ENCODE measurements around the gene NCR2.
"Not testable (repeated sequence)": the region's sequence is repeated elsewhere in the genome, so short reads cannot be mapped to it uniquely, and the experiment has no call there.

The NCR2 gene

DNA sequence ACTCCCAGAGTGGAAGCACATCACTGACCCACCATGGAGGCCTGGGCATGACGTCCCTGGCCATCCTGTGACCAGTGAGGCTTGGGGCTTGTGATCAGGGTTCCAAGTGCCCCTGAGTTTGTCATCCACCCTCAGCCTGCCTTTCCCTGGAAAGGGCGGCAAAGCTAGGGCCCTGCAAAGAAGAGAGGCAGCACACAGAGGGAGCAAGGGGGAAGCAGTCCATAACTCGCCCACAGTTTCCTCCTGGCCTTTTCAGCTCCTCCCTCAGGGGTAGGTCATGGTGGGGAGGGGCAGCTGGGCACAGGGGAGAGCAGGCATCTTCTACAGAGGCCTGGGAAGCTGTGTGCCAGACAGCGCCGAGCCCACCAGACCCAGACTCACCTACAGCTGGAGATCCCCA lies at the start of gene NCR2:
Gene NCR2, plus strand, starts transcription at position 313 of the 400 bp plus-strand sequence. CDS start 269 bp downstream, outside the sequence.
- DNase-seq (ENCODE audit: low spot score) = no peak

DNA sequence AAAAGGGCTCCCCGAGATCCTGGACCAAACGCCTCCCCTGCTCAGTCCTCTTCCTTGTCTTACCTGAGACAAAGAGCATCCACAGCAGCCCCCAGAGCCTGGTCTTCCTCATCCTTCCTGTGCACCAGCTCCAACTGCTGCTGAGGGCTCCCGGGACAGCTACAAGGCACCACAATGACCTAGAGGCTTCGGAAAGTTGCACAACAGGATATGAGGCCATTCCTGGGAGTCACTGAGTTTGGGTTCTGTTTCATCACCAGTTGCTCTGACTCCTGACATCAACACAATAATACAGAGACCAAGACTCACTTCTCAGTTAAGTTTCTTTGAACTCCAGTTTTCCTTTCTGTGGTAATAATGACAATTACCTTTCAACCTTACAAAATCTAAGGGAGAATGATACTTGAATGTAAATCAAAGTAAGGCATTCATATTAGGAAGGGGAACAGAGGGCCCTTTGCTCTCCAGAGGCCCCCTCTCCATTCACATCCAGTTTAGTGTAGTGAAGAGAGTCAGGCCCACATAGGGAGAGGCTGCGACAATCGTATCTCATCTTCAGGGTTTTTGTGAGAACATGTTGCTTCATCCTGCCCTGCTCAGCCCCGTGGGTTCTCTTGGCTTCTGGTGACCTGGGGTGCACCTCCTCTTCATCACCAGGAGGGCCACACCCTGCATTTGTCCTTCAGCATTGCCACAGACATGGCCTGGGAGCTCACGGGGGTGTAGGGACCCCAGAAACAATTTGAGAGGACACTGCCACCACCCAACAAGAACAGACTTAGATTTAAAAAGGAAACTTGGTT lies 48.7 kb upstream of the NCR2 start, which contains the start of gene TREM1:
Gene TREM1, minus strand, starts transcription at position 139 of the 803 bp plus-strand sequence. Its CDS starts 27 bp downstream, at position 112.
- no peak for DNase-seq (ENCODE audit: low spot score)

DNA sequence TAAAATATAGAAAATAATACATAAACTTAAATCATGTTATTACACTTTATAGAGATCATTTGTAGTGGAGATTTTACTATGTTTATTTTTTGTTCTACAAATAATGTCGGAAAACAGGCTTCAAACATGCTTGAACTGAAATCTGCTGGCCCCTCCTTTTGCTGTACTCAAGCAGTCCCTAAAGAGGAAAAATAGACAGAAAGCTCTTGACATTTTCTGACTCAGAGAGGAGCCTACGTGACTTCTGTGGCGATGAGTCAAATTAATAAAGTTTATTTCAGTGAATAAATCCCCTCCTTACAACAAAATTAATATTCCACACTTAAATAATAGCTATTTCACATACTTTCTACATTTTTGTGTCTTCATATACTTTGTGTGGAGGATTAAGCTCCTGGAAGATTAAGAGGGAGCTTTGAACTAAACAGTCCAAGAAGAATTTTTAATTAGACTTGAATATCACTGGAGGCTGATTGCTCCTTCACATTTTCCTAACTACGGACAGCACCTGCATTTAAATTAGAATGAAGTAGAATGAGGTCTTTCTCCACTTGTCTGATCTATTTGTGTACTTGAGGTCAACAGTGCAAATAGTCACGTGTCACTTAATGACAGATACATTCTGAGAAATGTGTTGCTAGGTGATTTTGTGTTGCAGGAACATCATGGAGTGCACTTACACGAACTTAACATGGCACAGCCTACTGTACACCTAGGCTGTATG lies 47.2 kb upstream of the NCR2 start:
- no peak for DNase-seq (ENCODE audit: low spot score)

DNA sequence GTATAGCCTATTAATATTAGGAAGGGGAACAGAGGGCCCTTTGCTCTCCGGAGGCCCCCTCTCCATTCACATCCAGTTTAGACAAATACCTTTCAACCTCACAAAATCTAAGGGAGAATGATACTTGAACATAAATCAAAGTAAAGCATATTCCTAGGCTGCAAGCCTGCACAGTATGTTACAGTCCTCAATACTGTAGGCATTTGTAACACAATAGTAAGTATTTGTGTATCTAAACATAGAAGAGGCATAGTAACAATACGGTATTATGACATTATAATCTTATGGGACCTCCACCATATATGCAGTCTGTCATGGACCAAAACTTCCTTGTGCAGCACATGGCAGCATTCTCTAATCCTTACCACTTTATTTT lies 46.7 kb upstream of the NCR2 start:
- DNase-seq (ENCODE audit: low spot score) = no peak

- no peak for DNase-seq (ENCODE audit: low spot score)
These were observed 45.6 kb upstream of the NCR2 start for GRCh38 chr6:41289815-41290214.

DNA sequence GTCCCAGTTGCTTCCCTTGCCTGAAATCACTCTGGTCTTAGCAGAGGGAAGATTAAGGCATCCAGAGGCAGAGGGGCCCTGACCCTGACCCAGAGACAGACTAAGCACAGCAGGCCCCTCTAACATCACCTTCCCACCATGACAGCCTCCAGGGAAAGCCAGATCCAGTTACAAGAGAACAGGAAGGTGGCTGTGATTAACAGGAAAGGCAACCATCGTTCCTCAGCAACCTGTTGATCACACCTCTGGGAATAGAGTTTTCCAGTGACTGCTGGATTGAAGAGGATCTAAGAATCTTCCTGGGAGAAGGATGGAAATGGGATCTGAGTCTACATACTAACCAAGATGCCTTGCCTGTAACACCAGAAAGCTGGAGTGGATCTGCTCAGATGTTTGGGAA lies 43.7 kb upstream of the NCR2 start:
- no peak for DNase-seq (ENCODE audit: low spot score)

DNA sequence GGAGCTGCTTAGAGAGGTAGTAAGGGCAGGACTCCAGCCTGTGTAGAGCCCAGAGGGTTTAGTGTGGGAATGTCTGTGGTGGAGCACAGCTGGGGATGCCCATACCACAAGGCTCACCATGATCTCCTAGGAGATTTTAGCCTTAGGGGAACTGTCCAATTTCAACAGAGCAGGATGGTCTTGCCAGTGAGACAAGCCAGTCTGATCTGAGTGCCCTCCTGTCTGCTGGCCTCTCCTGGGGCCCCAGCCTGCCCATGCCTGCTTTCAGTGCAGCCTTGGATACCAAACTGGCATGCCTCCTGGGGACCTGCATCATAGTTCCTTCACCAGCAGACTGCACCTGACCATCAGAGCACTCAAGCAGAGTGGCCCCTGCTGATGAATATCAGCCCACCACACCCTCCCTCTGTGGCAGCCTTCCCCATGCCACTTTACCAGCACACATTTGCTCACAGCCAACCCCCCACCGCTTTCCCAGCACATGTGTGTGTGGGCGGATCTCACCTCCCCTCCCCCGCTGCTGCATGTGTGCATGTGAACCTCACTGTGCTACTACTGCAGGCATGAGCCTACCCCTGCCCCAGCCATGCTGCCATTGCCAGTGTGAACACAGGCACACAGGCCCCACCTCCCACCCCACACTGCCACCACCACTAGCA lies 41.1 kb upstream of the NCR2 start:
- DNase-seq (ENCODE audit: low spot score) = no peak

DNA sequence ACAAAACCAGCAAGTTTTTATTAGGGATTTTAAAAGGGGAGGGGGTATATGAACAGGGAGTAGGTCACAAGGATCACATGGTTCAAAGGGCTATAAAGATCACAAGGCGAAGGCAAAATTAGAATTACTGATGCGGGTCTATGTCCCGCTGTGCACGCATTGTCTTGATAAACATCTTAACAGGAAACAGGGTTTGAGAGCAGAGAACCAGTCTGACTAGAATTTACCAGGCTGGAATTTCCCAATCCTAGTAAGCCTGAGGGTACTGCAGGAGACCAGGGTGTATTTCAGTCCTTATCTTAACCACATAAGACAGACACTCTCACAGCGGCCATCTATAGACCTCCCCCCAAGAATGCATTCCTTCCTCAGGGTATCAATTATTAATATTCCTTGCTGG lies 38.2 kb upstream of the NCR2 start:
- DNase-seq (ENCODE audit: low spot score) = not testable (repeated sequence)

DNA sequence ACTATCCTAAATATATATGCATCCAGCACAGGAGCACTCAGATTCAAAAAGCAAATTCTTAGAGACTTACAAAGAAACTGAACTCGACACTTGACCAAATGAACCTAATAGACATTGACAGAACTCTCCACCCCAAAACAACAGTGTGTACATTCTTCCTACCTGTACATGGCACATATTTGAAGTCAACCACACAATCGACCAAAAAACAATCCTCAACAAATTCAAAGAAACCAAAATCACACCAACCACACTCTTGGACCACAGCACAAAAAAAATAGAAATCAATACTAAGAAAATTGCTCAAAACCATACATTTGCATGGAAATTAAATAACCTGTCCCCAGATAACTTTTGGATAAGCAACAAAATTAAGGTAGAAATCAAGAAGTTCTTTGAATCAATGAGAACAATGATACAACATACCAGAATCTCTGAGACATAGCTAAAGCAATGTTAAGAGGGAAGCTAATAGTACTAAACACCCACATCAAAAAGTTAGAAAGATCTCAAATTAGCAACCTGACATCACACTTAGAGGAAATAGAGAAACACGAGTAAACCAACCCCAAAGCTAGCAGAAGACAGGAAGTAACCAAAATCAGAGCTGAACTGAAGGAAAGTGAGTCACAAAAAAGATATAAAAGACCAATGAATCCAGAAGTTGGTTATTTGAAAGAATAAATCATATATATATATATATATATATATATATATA lies 36.5 kb upstream of the NCR2 start:
- no peak for DNase-seq (ENCODE audit: low spot score)

DNA sequence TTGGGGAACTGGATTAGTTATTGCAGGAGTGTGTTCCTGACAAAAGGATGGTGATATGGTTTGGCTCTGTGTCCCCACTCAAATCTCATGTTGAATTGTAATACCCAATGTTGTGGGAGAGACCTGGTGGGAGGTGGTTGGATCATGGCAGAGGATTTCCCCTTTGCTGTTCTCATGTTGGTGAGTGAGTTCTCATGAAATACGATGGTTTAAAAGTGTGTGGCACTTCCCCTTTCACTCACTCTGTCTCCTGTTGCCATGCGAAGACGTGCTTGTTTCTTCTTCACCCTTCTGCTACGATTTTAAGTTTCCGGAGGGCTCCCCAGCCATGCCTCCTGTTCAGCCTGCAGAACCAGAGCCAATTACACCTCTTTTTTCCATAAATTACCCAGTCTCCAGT lies 32.8 kb upstream of the NCR2 start:
- DNase-seq (ENCODE audit: low spot score) = no peak

DNA sequence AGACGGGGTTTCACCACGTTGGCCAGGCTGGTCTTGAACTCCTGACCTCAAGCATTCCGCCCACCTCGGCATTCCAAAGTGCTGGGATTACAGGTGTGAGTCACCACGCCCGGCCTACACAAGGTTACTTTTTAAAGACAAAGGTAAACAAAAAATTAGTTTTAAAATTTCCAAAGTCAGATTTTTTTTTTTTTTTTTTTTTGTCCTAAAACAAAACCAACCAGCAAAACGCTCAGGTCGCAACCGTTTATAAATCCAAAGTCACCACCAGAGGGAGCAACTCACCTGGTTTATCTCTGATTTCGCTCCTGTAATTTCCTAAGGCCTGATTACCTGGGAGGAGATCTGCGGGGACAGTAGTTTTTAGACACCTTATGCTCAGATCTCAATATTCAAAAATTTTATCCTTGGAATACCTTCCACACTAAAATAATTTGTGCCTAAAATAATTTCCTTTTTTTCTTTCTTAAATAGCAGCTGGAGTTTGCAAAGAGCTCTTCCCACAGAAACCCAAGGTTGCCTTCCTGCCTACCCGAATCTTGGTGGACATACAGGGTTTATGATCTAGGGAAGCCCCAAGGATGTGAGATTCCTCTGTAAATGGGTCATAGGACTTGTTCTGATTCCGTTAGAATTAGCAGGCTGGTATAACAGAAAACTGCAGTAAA lies 29.1 kb upstream of the NCR2 start:
- DNase-seq (ENCODE audit: low spot score) = peak; percentile 73

DNA sequence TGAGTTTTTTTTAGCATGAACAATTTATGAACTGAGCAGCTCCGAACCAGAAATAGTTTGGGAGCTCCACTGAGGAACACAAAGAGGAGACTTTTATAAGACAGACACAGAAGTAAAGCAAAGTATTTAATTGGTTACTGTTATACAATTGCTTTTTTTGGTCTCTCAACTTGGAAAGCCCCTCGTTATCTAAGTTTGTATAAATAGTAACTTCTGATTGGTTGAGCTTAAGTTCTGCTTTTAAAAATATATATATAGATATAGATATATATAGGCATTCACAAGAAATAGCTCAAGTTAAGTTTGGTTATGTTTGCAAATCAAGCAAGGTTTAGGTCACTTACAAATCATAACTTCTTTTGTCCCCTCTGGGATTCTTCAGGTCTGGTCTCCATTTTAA lies 20.2 kb upstream of the NCR2 start:
- no peak for DNase-seq (ENCODE audit: low spot score)

DNA sequence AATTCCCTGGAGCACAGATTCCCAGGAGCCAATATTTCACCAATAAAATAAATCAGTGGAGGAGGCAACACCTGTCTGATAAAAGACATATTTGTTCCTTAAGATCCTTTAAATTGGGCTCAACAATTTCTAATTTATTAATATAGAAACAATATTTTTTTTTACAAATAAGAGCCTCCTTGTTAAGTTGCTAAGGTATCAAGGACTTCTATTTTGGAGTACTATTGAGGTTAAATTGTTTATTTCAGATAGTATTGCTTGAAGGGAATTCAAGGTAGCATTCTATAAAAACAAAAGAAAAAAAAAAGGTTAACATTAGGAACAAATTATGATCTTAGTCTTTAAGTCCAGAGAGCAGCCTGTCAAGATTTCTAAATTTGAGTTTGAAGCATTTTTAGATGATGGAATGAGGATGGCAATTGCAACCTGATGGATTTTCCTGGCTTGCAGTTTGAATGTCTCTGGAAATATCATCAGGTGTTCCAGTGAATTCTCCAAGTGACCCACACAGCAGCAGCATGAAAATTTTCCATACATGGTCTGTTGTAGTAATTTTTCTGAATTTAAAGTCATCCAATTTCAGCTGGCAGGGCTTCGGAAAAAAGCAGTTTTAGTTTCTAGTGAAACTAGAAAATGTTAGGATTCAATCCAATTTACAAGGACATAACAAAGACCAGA lies 19.3 kb upstream of the NCR2 start:
- DNase-seq (ENCODE audit: low spot score) = no peak

GRCh38 chr6:41318261-41318653 lies 17.2 kb upstream of the NCR2 start:
- DNase-seq (ENCODE audit: low spot score) = no peak

GRCh38 chr6:41318654-41319565 lies 16.5 kb upstream of the NCR2 start:
- peak; percentile 84 for DNase-seq (ENCODE audit: low spot score)

- no peak for DNase-seq (ENCODE audit: low spot score)
These were observed 14.2 kb upstream of the NCR2 start for GRCh38 chr6:41321183-41321582.

GRCh38 chr6:41325446-41326066 lies 9.9 kb upstream of the NCR2 start:
- DNase-seq (ENCODE audit: low spot score) = no peak

DNA sequence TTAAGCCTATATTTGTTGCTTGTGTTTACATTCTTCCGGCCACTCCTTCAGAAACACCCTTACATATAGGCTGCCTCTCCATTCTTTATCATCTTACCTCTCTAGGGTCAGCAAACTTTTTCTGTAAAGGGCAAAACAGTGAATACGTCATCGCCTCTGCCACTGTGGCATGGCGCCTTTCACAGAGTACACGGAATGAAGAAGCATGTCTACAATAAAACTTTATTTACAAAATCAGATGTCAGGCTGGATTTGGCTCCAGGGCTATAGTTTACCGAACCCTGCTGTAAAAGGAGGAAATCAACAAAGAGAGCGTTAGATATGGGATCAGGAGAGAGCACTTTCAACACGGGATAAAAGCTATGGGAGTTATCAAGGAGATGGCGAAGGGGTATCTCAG lies 9.3 kb upstream of the NCR2 start:
- DNase-seq (ENCODE audit: low spot score) = no peak

DNA sequence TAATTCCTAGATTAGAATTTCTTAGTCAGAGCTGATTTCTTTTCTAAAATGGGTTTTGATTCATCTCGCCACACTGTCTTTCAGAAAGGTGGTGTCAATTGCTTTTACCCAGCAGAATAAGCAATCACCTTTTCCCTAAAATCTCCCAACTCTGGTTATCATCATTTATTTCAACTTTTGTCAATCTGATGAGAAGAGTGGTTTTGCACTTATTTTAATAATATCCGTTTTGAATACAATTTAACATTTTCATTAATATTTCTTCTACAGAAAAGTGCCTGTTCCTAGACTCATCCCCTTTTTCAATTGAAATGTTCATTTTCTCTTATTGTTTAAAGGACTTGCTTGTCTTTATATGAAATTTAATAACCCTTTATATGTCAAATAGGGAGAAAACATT lies 8.2 kb upstream of the NCR2 start:
- no peak for DNase-seq (ENCODE audit: low spot score)
